Measurements from ENCODE around the gene ITPR2. TPM values are rescaled to one million over a fixed set of nuclear protein-coding genes. Genes with fewer than 3 reads are reported as not detected.

ITPR2 gene
- total RNA-seq, 1 experiment from 2014 or later, result 4.0 TPM

- Histone ChIP-seq H3K4me3 (ENCODE audit: low read length) (no peak overlapping the region), H3F3A (ENCODE audit: low read length, unreplicated experiment) (no peaks in the 10 kb centered on the region), H2AFZ (ENCODE audit: low read length) (no peak overlapping the region), H3K9me3 (ENCODE audit: low read length) (no peaks in the 10 kb centered on the region), H3K79me2 (ENCODE audit: low read length) (no peaks in the 10 kb centered on the region), H3K9me2 (replicated peaks; ENCODE audit: low read length) (no peaks in the 10 kb centered on the region), H3K4me2 (ENCODE audit: low read length) (no peak overlapping the region), H3K4me1 (ENCODE audit: insufficient read depth, low read length) (peaks cover 3% of the 10 kb centered on the region; the same call in 1 of the 2 replicates), H3K36me3 (ENCODE audit: low read depth, low read length) (no peaks in the 10 kb centered on the region), H3K27me3 (ENCODE audit: low read length) (no peaks in the 10 kb centered on the region), H4K20me1 (ENCODE audit: low read length) (no peaks in the 10 kb centered on the region), H3K27ac (ENCODE audit: low read length) (no peak overlapping the region), H3K9ac (ENCODE audit: low read length) (no peak overlapping the region)
- intact Hi-C loops (cut with micrococcal nuclease), result no loop called here
- ATAC-seq (no peak), DNase-seq (no peak)
- ChIA-PET CTCF (no interaction called here), POLR2A (ENCODE audit: unreplicated experiment) (no interaction called here)
- BruUV-seq (replicated peaks), result no TSS peak
- TF ChIP-seq EZH2phosphoT487 (IDR thresholded peaks at IDR 0.05; ENCODE audit: borderline replicate concordance, low read length), result no peak
- TF ChIP-seq EZH2 (IDR thresholded peaks at IDR 0.05; ENCODE audit: low read length, unreplicated experiment), result no peak
- TF ChIP-seq CTCF (conservative IDR thresholded peaks at IDR 0.05; ENCODE audit: low read depth, low read length), result no peak
Measured at GRCh38 chr12:26425587-26426260, 407.3 kb downstream of the ITPR2 start.

GRCh38 chr12:26422839-26423398 is 410.1 kb downstream of the ITPR2 start:
- Histone ChIP-seq H3K36me3 (ENCODE audit: low read depth, low read length) (no peaks in the 10 kb centered on the region), H3K4me3 (ENCODE audit: low read length) (no peak overlapping the region), H3K9me2 (replicated peaks; ENCODE audit: low read length) (no peaks in the 10 kb centered on the region), H3K4me2 (ENCODE audit: low read length) (no peak overlapping the region), H4K20me1 (ENCODE audit: low read length) (no peaks in the 10 kb centered on the region), H3K9me3 (ENCODE audit: low read length) (no peaks in the 10 kb centered on the region), H2AFZ (ENCODE audit: low read length) (0 out of 2 replicates have a peak overlapping the region, but pooled peaks have one; percentile 5), H3K27ac (ENCODE audit: low read length) (no peak overlapping the region), H3K9ac (ENCODE audit: low read length) (no peak overlapping the region), H3F3A (ENCODE audit: low read length, unreplicated experiment) (no peaks in the 10 kb centered on the region), H3K4me1 (ENCODE audit: insufficient read depth, low read length) (no peaks in the 10 kb centered on the region), H3K79me2 (ENCODE audit: low read length) (no peaks in the 10 kb centered on the region), H3K27me3 (ENCODE audit: low read length) (no peaks in the 10 kb centered on the region)
- TF ChIP-seq EZH2phosphoT487 (IDR thresholded peaks at IDR 0.05; ENCODE audit: borderline replicate concordance, low read length) (no peak), EZH2 (IDR thresholded peaks at IDR 0.05; ENCODE audit: low read length, unreplicated experiment) (no peak), CTCF (conservative IDR thresholded peaks at IDR 0.05; ENCODE audit: low read depth, low read length) (no peak)
- no TSS peak for BruUV-seq (replicated peaks)
- ChIA-PET POLR2A (ENCODE audit: unreplicated experiment) (no interaction called here), CTCF (no interaction called here)
- no peak for DNase-seq
- intact Hi-C loops (cut with micrococcal nuclease), result no loop called here
- ATAC-seq, result no peak

- peak; percentile 82 for ATAC-seq
- no peaks in the 10 kb centered on the region for H3K9me2 ChIP-seq (replicated peaks; ENCODE audit: low read length)
- H3K9me3 ChIP-seq (ENCODE audit: low read length), result no peaks in the 10 kb centered on the region
- no peaks in the 10 kb centered on the region for H3K36me3 ChIP-seq (ENCODE audit: low read depth, low read length)
- intact Hi-C loops (cut with micrococcal nuclease), result loop anchor here (1.0 to 5.0 kb wide), 2 partner anchors 142 to 294 kb away; no protein-coding TSS in a partner anchor
- TF ChIP-seq EZH2phosphoT487 (IDR thresholded peaks at IDR 0.05; ENCODE audit: borderline replicate concordance, low read length) (no peak), CTCF (conservative IDR thresholded peaks at IDR 0.05; ENCODE audit: low read depth, low read length) (no peak), EZH2 (IDR thresholded peaks at IDR 0.05; ENCODE audit: low read length, unreplicated experiment) (no peak)
- H2AFZ ChIP-seq (ENCODE audit: low read length), result 0 out of 2 replicates have a peak overlapping the region, but pooled peaks have one; percentile 8
- no peak overlapping the region for H3K27ac ChIP-seq (ENCODE audit: low read length)
- no peaks in the 10 kb centered on the region for H3K79me2 ChIP-seq (ENCODE audit: low read length)
- ChIA-PET POLR2A (ENCODE audit: unreplicated experiment) (no interaction called here), CTCF (no interaction called here)
- H3K9ac ChIP-seq (ENCODE audit: low read length), result no peak overlapping the region
- DNase-seq, result peak; percentile 32
- BruUV-seq (replicated peaks), result no TSS peak
- no peaks in the 10 kb centered on the region for H3F3A ChIP-seq (ENCODE audit: low read length, unreplicated experiment)
- H3K4me3 ChIP-seq (ENCODE audit: low read length), result no peak overlapping the region
- H4K20me1 ChIP-seq (ENCODE audit: low read length), result no peaks in the 10 kb centered on the region
- H3K4me2 ChIP-seq (ENCODE audit: low read length), result no peak overlapping the region
- 0 out of 2 replicates have a peak, but pooled peaks cover 5% of the 10 kb centered on the region for H3K4me1 ChIP-seq (ENCODE audit: insufficient read depth, low read length)
- no peaks in the 10 kb centered on the region for H3K27me3 ChIP-seq (ENCODE audit: low read length)
Measured at GRCh38 chr12:26416550-26416949, 416.4 kb downstream of the ITPR2 start.

Measured in PC-3 (cell line).